GM06990 (cell line): ENCODE results near the gene NR1H4.
"Not testable (repeated sequence)": the region's sequence is repeated elsewhere in the genome, so short reads cannot be mapped to it uniquely, and the experiment has no call there.

ENCODE experiments used
- DNase-seq: peaks from one replicate; pipeline ENCODE4 v3.0.0-alpha.2; 2011; ENCODE audit not compliant: insufficient read length; ENCODE audit errors: extremely low read depth
- H3K27me3 ChIP-seq: replicated peaks from 2 replicates; pipeline ENCODE4 v1.6.0; 2011; ENCODE audit warnings: low read length; ENCODE audit not compliant: control insufficient read depth, insufficient read depth
- H3K36me3 ChIP-seq: 2 replicates; pipeline ENCODE4 v1.5.1; 2011; ENCODE audit warnings: low read length; ENCODE audit not compliant: control insufficient read depth, insufficient read depth
- H3K4me3 ChIP-seq: replicated peaks from 2 replicates; pipeline ENCODE4 v1.5.1; 2011; ENCODE audit warnings: low read depth, mild to moderate bottlenecking, control low read depth, low read length
- TF ChIP-seq, protein P1 (sequence below): IDR thresholded peaks from 2 replicates; pipeline ENCODE4 v1.5.1; 2011; ENCODE audit warnings: low read length, control low read depth, mild to moderate bottlenecking, inconsistent platforms; ENCODE audit not compliant: insufficient read depth, poor library complexity, severe bottlenecking

Gene NR1H4

DNA sequence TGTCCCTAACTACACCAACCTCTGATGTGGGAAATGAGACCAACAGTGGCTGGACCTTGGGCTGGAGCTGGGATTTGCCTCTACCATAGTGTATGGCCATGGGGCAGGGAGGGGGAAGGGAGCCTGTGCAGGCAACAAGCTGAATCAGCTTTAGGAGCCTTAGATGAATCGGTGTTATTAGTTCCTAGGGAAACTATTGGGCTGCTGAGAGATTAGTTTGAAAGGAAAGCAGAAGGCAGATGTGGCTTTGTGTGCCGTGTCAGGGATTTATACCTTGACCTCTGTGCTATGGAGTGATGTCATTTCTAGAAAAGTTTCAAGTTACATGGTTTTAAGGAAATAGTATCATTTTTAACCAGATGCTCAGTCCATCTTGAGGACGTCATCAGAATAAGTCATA is 80.3 kb downstream of the NR1H4 start:
- H3K4me3 ChIP-seq, result no peak overlapping the region
- H3K36me3 ChIP-seq, result no peaks in the 10 kb centered on the region
- no peaks in the 10 kb centered on the region for H3K27me3 ChIP-seq
- no peak for DNase-seq
- TF ChIP-seq, protein P1, sequence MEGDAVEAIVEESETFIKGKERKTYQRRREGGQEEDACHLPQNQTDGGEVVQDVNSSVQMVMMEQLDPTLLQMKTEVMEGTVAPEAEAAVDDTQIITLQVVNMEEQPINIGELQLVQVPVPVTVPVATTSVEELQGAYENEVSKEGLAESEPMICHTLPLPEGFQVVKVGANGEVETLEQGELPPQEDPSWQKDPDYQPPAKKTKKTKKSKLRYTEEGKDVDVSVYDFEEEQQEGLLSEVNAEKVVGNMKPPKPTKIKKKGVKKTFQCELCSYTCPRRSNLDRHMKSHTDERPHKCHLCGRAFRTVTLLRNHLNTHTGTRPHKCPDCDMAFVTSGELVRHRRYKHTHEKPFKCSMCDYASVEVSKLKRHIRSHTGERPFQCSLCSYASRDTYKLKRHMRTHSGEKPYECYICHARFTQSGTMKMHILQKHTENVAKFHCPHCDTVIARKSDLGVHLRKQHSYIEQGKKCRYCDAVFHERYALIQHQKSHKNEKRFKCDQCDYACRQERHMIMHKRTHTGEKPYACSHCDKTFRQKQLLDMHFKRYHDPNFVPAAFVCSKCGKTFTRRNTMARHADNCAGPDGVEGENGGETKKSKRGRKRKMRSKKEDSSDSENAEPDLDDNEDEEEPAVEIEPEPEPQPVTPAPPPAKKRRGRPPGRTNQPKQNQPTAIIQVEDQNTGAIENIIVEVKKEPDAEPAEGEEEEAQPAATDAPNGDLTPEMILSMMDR, result no peak

DNA sequence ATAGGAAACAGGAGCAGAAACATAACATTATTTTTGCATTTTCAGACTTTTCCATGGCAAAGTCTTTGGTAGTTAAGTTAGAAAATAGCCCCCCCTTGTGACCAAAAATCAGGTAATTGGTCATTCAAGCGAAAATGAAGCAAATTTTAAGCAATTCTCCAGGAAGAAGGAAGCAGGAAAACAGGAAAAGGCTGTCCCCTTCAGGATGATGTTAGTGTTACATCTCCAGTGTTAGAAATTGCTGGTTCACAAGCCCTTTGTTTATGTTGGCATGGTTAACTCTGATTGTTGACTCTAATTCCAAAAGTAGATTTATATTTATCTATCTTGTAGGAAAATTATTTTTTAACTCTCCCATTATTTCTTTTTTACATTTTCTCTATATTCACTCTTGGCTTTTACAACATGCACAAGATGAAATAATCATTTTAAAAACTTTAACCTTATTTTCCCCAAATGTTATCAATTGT is 81.0 kb downstream of the NR1H4 start:
- no peaks in the 10 kb centered on the region for H3K27me3 ChIP-seq
- H3K36me3 ChIP-seq, result no peaks in the 10 kb centered on the region
- DNase-seq, result no peak
- H3K4me3 ChIP-seq, result no peak overlapping the region
- TF ChIP-seq, protein P1, result peak; percentile 53

DNA sequence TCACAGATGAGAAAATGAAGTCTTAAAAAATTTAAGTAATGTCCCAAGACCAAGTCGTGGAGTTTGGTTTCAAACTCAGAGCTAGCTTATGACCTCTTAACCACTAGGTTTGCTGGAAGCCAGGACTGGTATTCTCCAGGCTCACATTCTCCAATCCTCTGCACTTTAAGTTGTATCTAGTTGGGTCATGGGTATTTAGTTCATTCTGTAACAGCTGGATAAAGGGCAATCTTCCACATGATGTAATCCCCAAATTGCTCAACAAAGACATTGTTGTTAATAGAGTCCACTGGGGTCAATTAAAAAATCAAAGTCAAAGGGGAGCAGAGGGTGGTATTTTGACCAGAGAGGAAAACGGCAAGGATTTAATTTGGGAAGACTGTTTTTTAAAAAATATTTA is 82.1 kb downstream of the NR1H4 start:
- TF ChIP-seq, protein P1, result no peak
- Histone ChIP-seq H3K27me3 (no peaks in the 10 kb centered on the region), H3K4me3 (no peak overlapping the region), H3K36me3 (no peaks in the 10 kb centered on the region)
- DNase-seq, result no peak

DNA sequence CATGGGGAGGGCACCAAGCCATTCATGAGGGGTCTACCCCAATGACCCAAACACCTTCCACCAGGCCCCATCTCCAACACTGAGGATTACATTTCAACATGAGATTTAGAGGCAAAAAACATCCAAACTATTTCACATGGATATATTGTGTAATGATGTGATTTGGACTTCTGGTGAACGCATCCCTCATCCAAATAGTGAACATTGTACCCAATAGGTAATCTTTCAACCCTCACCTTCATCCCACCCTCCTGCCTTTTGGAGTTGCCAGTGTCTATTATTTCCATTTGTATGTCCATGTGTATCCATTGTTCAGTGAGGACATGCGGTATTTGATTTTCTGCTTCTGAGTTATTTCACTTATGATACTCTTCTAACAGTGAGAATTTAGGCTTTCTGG is 83.7 kb downstream of the NR1H4 start:
- Histone ChIP-seq H3K4me3 (no peak overlapping the region), H3K36me3 (no peaks in the 10 kb centered on the region), H3K27me3 (no peaks in the 10 kb centered on the region)
- TF ChIP-seq, protein P1, result no peak
- no peak for DNase-seq

DNA sequence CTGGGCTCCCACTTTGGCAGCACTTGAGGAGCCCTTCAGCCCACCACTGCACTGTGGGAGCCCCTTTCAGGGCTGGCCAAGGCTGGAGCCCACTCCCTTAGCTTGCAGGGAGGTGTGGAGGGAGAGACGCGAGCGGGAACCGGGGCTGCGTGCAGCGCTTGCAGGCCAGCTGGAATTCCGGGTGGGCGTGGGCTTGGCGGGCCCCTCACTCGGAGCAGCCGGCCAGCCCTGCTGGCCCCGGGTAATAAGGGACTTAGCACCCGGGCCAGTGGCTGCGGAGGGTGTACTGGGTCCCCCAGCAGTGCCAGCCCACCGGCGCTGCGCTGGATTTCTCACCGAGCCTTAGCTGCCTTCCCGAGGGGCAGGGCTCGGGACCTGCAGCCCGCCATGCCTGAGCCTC is 85.6 kb downstream of the NR1H4 start:
- not testable (repeated sequence) for H3K4me3 ChIP-seq, H3K36me3 ChIP-seq, DNase-seq, H3K27me3 ChIP-seq

DNA sequence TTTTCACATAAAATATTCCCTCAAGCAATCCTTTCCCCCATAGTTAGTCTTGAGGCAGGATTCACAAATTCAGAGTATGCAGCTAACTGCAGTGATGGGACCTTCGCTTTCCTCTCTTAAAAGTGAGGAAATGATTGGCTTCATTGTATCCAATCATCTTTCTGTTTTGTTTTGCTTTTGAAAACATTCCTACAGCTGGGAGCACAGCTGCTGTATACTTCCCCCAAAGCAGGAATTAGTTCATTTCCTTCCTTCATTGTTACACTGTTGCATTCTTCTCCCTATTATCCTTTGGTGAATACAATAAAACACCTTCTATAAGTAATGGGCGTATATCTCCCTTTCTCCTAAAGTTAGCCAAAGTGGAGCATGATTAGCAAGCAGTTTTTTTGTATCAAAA is 90.4 kb downstream of the NR1H4 start:
- no peak for DNase-seq
- TF ChIP-seq, protein P1, result no peak
- H3K4me3 ChIP-seq, result no peak overlapping the region

More for the DNA sequence above, 90.4 kb downstream of the NR1H4 start:
- H3K27me3 ChIP-seq, result no peaks in the 10 kb centered on the region
- no peaks in the 10 kb centered on the region for H3K36me3 ChIP-seq
